Measurements from ENCODE around the gene TTYH2.

Gene TTYH2

DNA sequence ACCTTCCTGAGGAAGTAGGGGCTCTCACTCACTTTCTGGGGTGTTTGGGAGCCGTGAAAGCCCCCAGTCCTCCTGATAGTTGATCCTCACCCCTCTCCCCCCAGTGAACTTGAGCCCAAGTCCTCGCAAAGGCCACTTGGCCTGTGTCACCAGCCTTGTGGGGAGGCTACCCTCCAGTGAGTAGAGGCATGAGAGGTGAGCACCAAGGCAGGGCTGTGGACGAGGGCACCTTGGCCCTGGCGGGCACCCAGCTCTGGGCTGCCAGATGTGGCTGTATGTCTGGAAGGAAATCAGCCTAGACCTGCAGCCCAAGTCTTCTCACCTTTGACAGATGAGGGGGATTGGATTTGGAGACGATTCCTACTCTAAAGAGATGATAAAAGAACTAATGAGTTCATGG is 3.1 kb downstream of the TTYH2 start:
- DNase-seq: no peak

DNA sequence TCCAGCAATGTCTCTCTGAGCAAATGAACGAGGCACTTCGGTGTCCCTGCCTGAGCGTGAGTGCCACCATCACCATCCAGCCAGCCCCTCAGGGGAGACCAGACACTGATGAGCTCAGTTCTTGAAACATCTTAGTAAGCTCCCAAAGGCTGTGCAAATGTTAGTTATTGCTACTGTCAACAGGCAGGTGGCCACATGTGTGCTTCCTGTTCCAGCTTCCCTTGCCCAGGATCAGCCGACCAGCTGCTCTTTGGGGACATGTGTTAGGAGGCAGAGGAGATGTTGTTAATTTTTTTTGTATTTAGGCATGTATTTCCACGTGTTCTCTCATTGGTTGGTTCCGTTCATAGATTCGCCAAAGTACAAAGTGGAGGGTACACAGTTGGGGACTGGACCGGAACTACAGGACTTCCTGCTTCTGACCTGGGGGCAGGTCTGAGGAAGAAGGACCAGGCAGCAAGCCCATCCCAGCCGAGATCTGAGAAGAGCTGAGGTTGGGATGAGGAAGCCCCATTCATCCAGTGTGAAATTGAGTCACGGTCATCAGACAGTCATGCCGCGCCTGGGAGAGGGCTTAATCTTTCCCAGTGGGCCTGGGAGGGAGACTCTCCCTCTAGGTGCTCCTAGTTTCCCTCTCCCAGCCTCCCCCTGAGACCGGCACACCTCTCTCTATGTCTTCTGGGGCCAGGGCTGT is 3.8 kb downstream of the TTYH2 start:
- DNase-seq: no peak

DNA sequence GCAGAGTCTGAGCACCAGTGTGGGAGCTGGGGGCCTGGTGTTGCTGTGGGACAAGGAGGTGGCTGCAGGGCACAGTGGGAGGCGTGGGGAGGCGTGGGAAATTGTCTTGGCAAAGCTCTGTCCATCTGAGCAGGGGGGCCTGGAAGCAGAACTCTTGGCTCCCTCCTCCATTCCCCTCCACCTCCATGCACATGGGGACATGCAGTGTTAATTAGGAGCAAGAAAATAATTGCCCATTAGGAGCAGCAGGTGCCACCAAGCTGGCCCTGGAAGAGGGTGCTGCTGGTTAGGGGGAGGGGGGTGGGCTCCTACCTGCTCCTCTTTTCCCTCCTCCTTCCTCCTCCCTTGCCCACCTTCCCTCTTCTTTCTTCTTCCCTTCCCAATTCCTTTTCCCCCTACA is 4.5 kb downstream of the TTYH2 start:
- no peak for DNase-seq

DNA sequence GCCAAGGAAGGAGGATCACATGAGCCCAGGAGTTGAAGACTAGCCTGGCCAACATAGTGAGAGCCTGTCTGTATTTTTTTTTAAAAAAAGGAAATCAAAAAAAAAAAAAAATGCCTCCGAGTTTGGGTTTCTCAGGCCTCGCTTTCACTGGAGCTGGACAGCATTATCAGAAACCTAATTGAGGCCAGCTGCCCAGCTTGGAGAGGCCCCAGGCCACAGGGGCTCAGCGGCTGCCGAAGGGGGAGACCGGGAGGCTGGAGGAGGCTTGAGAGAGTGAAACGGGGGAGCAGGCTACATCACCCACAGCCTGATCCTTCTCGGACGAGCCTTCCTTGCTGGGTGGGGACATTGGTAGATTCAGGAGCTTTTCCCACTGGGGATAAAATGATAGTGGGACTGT is 5.1 kb downstream of the TTYH2 start:
- DNase-seq: no peak

DNA sequence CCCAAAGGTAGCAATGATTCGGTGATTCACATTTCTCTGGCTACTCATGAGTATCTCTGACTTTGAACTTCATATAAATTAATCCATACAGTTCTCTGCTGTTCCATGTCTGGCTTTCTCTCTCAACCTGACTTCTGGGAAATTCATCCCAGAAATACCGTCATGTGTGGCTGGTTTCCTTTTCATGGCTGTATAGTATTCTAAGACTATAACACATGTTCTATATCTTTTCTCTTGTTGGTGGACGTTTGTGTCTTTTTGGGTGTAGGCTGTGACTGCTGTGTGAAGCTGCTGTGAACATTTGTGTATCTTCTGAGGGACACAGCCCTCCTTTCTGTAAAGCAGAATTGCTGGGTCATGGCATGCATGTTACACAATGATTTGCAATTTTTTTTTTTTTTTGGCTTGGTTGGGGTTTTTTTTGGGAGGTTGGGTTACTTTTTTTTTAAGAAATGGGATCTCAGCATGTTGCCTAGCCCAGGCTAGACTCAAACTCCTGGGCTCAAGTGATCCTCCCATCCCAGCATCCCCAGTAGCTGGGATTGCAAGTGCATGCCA is 6.3 kb downstream of the TTYH2 start:
- no peak for DNase-seq

DNA sequence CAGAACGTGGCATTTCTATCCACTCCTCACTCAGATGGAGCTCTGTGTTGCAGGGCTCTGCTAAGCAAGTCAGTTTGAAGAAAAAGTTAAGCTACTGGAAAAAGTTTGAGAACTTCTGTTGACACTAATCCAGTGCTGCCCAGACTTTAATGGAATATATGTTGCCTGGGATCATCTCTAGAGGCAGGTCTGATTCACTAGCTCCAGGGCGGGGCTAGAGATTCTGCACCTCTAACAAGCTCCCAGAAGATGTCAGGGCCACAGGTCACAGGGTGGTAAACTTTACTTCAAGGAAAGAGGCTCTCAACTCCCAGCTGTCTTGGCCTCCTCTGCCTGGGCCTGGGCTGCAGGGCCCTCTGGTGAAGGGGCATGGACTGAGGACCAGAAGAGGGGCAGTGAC is 6.8 kb downstream of the TTYH2 start:
- DNase-seq: no peak

DNA sequence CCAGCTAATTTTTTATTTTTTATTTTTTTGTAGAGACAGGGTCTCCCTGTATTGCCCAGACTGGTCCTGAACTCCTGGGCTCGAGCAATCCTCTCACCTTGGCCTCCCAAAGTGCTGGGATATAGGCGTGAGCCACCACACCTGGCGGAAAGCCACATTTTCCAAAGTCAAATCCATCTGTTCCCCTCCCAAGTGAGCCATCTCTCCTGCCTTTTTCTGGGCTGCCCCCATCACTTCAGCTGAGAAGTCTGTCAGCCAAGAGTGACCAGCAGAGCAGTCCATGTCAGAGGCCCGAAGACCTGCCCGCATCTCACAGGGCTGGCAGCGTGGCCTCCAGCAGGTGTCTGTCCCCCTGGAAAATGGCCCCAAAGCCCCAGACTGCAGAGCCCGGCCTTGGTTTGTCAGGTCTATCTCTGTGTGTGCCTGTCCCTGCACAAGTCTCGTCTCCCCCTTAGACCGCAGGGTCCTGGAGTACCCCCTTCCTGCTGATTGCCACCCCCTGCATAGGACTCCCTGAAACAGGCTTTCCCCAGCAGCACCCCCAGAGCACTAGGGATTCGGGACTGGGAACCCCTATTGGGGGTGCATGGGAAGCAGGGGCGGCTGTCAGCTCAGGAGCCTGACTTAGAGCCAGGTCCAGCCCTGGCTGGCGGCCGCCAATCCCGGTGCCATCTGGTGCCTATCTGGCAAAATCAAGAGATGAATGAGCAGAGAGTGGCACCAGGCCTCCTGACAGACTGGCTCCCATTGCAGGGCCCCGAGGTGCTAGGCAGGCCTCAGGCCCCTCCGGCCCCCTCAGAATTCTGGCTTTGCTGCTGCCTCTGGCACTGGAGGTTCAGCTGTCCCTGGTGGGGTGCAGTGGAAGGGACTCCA is 7.8 kb downstream of the TTYH2 start:
- no peak for DNase-seq

DNA sequence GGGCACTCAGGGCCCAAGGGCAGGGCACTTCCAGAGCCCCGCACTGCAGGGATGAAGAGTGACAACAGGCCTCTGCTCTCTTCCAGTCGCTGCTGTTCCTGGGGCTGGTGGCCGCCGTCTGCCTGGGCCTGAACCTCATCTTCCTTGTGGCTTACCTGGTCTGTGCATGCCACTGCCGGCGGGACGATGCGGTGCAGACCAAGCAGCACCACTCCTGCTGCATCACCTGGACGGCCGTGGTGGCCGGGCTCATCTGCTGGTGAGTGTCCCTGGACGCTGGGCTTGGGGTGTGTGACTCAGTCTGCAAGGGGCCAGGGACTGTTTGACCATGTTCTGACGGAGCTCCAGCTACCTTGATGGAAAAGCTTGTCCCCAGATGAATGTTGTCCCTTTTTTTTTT is 9.0 kb downstream of the TTYH2 start:
- no peak for DNase-seq

DNA sequence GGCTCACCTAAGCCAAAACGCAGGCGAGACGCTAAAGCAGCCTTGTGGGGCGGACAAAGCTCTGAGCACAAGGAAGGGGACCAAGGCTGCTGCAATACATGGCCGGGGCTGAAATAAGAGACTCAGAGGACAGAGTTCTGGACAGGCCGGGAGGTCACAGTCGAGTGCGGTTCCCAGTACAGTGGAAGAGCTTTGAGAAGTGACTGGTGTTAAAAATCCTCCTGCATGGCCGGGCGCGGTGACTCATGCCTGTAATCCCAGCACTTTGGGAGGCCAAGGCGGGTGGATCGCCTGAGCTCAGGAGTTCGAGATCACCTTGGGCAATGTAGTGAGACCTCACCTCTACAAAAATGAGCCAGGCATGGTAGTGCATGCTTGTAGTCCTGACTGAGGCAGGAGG is 10.5 kb downstream of the TTYH2 start:
- no peak for DNase-seq

DNA sequence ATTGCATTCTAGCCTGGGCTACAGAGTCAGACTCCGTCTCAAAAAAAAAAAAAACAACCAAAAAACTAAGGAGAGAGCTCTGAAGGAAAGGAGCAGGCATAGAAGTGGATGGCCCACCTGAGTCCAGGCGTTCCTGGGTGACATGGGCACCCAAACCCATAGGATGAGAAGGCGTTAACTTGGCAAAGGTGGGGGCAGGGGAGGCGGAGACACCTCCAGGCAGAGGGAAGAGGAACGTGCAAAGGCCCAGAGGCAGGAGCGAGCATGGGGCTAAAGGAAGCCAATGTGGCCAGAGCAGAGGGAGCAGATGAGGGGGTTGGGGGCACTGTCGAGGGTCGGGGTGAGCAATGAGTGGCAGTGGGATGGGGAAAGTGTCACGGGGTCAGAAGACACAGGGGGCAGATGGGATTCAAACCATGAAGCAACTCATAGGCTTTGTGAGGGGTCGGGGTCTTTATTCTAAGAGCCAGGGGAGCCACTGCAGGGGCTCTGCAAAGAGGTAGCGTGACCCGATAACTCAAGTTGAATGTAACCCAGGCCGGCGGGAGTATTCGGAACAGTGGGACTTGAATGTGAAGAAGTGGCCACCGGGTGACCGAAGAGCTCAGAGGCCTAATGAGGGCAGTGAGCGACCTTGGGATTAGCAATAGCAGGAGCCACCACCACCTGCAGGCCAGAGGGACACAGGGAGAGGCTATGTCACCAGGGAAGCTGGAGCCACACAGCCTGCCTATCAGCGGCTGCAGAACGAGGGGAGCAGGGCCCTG is 11.8 kb downstream of the TTYH2 start:
- DNase-seq: no peak

DNA sequence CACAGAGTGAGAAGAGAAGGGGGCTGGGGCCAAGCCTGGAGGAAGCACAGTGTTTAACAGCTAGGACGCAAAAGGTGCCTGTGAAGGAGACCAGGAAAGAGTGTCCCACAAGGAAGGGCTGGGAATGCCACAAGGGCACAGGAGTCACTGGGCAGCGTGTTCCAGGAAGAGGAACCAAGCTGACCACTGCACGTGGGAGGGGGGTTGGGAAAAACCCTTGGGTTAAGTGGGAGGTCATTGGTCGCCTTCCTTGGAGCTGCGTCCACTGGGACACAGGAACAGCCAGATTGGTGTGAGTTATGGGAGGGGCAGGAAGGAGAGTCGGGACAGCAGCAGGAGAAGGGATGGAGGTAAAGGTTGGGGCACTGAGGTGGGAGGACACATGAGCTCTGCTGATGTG is 12.9 kb downstream of the TTYH2 start:
- DNase-seq: no peak

DNA sequence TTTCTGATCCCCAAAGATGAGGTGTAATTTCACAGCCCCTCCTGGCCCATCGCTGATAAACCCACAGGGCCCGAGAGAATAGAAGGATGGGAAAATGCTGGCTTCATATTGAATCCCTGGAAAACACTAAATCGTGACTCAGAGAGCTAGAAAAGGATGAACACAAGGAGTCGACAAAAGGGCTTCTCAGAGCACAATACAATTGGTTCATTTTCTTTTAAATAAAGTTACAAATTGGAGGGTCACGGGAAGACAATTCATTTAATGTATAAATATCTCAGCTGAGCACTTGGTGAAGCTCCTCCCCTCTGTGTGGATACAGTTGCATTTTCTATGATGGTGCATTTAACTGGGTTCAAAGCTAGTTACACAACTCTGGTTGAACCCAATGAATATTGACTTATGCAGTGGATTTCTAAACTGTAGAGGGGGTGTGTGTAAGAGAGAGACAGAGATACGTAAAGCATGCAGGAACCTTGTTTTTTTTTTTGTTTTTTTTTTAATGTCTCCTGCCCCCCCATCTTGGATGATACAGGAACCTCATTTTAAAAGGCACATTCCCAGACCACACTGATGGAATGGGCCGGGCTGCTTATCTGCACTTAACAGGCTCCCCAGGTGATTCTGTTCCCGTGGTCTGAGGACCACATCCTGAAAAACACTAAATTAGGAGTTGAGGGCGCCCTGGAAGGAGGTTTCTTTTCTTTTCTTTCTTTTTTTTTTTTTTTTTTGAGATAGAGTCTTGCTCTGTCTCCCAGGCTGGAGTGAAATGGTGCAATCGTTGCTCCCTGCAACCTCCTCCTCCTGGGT is 14.1 kb downstream of the TTYH2 start:
- no peak for DNase-seq

DNA sequence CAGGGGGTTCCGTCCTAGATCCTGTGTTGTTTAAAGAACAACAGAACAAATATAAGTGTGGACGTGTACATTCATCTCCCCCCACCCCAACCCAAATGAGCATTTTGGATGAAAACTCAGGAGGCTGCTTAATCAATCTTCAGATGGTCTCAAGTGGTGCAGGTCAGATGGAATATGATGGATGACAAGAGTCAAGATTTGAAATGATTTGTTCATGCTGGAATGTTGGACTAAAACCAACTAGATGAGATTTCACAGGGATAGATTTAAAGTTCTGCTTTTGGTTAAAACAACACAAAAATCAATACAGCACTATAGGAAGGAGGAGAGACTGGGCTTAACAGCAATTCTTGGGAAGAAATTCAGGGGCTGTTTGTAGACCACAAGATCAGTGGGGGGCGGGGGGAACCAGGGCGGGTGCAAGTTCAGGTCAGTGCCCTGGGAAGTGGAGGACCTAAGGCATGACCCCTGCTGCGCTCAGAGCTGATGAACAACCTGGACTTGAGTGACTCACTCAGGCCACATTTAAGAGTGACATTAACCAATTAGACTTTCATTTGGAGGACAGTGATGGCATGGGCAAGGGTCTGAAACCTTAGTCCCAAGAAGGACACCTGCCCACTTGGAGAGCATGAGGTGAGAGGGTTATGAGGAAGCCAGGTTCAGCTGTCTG is 15.1 kb downstream of the TTYH2 start:
- no peak for DNase-seq

DNA sequence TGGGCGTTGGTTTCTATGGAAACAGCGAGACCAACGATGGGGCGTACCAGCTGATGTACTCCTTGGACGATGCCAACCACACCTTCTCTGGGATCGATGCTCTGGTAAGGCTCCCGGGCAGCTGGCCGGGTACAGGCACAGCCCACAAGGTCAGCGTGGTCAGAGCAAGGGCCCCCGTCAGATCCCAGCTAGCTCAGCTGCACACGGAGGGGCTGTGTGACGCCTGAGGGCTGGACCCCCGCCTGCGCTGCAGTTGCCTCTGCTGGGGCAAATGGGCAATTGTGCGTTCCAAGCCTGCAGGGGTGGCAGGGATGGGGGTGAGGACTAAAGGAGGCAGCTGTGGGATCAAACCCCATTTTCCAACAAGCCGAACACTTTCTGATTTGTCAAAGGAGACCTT is 17.5 kb downstream of the TTYH2 start:
- DNase-seq: no peak

DNA sequence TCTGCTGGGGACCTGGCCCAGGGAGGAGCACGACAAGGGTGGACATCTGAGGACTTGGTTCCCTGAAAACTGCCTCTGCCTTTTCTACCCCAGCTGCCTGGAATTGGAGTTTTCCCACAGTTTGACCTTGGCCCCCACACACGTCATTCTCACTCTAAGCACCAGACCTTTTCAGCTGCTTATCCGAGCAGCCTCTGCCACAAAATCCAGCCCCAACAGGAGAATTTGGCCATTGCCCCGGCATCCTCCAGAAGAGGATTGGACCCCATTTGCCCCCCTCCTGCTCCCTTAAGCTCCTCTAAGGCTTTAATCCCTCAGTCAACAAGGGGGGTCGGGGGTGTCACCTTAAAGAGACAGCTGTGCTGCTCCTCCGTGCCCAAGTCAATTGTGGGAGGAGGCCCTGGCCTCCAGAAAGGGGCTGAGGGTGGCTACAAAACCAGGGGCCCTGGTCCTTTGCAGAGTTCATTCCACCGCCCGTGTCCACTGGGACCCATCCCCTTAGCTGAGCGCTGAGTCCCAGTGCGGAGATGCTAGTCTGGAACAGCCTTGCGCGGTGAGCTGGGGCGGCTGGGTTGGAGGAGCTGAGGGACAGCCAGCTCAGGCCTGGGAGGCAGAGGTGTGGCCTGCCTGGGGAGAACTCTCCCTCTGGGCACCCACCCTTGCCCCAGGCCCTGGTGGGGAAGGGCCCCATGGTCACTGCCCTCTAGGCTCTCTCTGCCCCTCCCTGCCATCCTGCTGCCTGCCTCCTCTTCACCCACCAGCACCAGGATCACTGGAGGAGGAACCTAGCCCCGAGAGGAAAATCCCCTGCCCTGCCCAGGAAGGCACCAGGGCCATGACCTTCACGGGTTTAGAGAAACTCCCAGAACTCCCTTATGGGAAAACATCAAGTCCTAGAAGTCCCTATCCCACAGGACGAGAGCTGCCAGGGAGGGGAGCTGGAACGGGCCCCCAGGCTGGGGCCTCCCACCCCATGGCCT is 18.8 kb downstream of the TTYH2 start:
- no peak for DNase-seq

DNA sequence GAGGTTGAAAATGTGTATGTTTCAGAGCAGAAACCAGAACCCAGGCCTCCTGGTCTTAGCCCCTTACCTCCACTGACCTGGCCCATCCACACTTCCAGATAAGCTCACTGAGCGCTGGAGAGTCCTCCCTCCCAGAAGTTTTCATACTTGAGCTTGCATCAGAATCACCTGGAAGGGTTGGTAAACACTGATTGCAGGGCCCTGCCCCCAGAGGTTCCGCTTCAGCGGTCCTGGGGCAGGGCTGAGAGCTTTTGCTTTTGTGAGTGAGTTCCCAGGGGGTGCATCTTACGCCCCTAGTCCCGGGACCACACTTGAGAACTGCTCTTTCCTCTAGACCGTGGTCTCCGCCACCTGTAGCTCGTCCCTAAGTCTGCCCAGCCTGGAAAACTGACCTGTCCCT is 20.6 kb downstream of the TTYH2 start:
- DNase-seq: no peak

DNA sequence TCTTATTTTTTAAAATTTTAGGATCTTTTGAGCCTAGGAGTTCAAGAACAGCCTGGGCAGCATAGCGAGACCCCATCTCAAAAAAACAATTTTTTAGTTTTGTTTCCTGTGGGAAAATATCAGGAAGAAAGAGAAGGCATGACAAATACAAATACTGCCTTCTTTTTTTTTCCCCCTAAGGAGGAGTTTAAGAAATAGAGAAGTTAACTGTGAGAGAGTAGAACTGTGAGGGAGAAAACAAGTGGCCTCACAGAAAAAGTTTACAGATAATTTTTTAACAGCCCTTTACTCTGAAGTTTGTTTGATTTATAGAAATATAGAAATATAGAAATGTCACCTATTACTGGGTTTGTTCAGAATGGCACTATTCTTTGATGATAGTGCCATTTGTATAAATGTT is 21.1 kb downstream of the TTYH2 start:
- DNase-seq: no peak

DNA sequence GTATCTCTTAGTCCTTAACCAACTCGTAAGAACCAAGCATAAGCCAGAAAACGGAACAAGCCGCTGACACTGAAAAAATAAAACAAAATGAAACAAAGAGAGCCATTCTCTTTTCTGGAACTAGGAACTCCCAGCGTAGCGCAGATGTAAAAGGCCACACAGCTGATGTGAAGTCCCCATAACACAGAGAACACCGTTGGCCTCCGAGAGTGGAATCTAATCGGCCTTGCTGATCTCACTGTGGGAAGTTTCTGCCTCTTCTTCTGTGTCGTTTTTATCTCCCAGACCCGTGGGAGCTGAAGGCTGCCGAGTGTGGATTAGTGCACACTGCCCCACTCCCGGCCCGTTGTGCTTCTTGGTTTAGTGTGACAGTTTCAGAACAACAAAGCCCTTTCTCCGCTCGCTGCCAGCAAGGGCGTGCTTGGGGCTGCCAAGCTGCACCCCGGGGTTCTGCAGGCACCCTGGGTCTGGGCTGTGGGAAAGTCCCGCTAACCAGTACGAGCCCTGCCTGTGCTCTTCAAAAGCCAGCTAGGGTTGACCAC is 21.7 kb downstream of the TTYH2 start:
- no peak for DNase-seq

DNA sequence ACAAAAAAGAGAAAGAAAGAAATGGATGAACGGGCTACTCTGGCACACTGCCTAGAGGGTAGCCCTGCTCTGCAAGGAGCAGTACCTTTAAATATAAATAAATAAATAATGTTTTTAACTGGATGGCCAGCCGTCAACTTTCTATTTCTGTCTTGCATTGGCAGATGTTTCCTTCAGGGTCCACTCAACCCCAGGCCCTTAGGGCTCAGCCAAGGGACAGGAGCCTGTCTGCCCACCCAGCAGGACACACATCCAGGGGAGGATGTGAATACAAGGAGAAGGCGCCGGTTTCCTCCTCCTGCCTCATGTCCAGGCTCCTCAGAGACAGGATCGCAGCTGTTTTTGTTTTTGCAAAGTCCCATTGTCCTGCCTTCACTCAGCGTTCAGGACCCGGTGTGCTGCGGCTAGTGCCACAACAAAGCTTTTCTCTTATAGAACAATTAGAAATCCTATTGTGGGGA is 22.6 kb downstream of the TTYH2 start:
- no peak for DNase-seq

DNA sequence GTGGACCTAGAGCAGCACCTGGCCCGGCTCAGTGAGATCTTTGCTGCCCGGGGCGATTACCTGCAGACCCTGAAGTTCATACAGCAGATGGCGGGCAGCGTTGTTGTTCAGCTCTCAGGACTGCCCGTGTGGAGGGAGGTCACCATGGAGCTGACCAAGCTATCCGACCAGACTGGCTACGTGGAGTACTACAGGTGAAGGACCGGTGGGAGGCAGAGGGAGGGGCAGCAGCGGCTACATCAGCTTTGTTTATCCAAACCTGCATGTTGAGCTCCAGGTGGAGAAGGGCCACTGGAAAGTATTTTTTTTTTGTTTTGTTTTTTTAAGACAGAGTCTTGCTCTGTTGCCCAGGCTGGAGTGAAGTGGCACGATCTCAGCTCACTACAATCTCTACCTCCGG is 23.9 kb downstream of the TTYH2 start:
- DNase-seq: no peak
